ENCODE results near the gene LDLRAD3. TPM values are rescaled to one million over a fixed set of nuclear protein-coding genes. Genes with fewer than 3 reads are reported as not detected.

The LDLRAD3 gene, protein sequence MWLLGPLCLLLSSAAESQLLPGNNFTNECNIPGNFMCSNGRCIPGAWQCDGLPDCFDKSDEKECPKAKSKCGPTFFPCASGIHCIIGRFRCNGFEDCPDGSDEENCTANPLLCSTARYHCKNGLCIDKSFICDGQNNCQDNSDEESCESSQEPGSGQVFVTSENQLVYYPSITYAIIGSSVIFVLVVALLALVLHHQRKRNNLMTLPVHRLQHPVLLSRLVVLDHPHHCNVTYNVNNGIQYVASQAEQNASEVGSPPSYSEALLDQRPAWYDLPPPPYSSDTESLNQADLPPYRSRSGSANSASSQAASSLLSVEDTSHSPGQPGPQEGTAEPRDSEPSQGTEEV
- total RNA-seq = 7.9 and 12.6 TPM in 2 replicates

DNA sequence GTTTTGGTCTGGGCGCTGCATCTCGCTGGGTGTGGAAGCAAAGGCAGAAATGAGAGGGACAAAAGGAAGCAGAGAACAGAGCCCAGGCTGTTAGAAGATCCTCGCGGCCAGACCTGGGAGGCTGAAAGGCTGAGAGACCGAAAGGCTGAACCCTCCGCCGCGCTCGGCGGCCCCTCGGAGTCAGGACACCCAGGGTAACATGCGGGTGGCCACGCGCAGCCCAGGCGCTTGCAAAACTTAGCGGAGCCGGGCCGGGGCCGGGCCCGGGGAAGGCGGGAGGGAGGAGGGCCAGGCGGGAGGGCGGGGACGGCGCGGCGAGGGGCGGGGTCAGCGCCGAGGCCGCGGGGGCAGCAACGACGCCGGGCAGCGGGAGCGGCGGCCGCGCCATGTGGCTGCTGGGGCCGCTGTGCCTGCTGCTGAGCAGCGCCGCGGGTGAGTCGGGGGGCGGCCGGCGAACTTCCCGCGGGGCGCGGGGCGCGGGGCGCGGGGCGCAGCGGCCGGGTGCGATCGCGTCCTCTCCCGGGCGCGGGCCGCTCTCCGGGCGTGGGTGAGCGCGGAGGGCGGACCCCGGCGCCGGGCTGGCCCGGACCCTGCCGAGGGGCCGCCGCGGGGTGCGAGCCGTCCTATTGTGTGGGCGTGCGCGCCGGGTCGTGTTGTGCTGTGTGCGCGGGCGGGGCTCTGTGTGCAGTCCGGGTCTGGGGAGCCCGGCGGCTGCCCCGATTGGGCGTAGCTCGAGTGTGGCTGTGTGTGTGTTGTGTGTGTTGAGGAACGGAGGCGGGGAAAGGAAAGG lies at the start of gene LDLRAD3:
LDLRAD3 (plus strand) TSS at position 350 of the 790 bp plus-strand sequence; CDS start at position 387, 37 bp downstream.

